Mucosa of descending colon (tissue), 3 donors: Measurements from ENCODE around the gene POU3F2. TPM values are rescaled to one million over a fixed set of nuclear protein-coding genes. Genes with fewer than 3 reads are reported as not detected.

ENCODE experiments used
- ATAC-seq: fragments of 200-7000 bp; cut with Tn5 transposase; one replicate; pipeline ENCODE4 v1.9.1; 2020; ENCODE audit warnings: mild to moderate bottlenecking, moderate library complexity
- DNase-seq, 3 donors: peaks; one replicate each; pipeline ENCODE4 v3.0.0-alpha.2; 2020
- H3K36me3 ChIP-seq: fragments of 200-600 bp; one replicate; pipeline ENCODE4 v1.8.0; 2021; ENCODE audit warnings: low read depth, mild to moderate bottlenecking
- H3K4me1 ChIP-seq: fragments of 200-600 bp; one replicate; pipeline ENCODE4 v1.8.0; 2021; ENCODE audit warnings: low read depth, mild to moderate bottlenecking
- H3K4me3 ChIP-seq: fragments of 200-600 bp; one replicate; pipeline ENCODE4 v1.8.0; 2021; ENCODE audit warnings: mild to moderate bottlenecking
- H3K9me3 ChIP-seq: fragments of 200-600 bp; one replicate; pipeline ENCODE4 v1.8.0; 2021; ENCODE audit warnings: mild to moderate bottlenecking
- intact Hi-C, 2 donors: fragments of 100-400 bp; cut with DNase I in 1 of 2; cut with micrococcal nuclease in 1 of 2; formaldehyde crosslinking; loops; one replicate each; pipeline versions ENCODE4 v1.11.0 to v1.11.1; 2022; cut with DNase I, micrococcal nuclease
- total RNA-seq, 3 donors: library from RNA; stranded (reverse); fragmentation: NEBNext Ultra II Directional in 2 of 3; extraction: Animal tissue kit (Norgen Biotek cat#: 25700) in 2 of 3; gene quantifications; one replicate each; pipeline versions ENCODE4 v1.2.1 to v1.2.4, GENCODE V29; 2021 to 2023
- TF ChIP-seq, protein P1 (sequence below): fragments of 200-600 bp; IDR thresholded peaks from one replicate; pipeline ENCODE4 v1.8.0; 2022; ENCODE audit warnings: antibody characterized with exemption, mild to moderate bottlenecking
- donor health status: DM: no; HTN: no; CAD: no; lungs with moderate emphysema.
- donor health status: DM: no; HTN: no; CAD: no.
- donor health status: DM: no; HTN: yes; CAD: no.

Gene POU3F2
- total RNA-seq, 3 donors from 2014 or later, result not detected

DNA sequence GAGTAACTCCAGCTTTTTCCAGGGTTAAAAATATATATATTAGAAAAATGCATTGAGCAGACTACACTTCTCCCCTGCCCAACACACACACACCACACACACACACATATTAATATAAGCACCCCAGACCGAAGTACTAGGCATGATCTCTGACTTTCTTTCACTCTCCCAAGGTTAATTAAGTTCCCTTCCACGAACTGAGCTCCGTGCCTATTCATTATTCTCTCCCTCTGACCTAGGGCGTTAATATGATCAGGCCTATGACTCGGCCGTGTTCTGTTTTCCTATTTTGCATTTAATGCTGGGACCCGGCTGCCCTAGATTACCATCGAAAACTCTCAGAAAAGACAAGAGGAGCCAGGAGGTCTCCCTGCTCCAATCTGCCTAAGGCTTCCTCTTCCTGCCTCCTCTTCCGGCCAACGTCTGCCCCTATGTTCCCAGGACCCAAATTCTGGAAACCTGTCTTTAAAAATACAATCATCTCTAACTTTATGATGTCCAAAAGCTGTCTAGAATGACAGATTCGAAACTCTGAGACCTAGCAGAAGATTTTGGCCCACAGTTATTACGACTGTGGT is 6.1 kb upstream of the POU3F2 start:
- DNase-seq, result no peak
- H3K36me3 ChIP-seq, result no peaks in the 10 kb centered on the region
- H3K9me3 ChIP-seq, result no peaks in the 10 kb centered on the region
- no peak overlapping the region for H3K4me3 ChIP-seq
- no peak for ATAC-seq
- peaks cover 23% of the 10 kb centered on the region for H3K4me1 ChIP-seq
- intact Hi-C loops, result no loop called here
- TF ChIP-seq, protein P1, sequence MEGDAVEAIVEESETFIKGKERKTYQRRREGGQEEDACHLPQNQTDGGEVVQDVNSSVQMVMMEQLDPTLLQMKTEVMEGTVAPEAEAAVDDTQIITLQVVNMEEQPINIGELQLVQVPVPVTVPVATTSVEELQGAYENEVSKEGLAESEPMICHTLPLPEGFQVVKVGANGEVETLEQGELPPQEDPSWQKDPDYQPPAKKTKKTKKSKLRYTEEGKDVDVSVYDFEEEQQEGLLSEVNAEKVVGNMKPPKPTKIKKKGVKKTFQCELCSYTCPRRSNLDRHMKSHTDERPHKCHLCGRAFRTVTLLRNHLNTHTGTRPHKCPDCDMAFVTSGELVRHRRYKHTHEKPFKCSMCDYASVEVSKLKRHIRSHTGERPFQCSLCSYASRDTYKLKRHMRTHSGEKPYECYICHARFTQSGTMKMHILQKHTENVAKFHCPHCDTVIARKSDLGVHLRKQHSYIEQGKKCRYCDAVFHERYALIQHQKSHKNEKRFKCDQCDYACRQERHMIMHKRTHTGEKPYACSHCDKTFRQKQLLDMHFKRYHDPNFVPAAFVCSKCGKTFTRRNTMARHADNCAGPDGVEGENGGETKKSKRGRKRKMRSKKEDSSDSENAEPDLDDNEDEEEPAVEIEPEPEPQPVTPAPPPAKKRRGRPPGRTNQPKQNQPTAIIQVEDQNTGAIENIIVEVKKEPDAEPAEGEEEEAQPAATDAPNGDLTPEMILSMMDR, result no peak

DNA sequence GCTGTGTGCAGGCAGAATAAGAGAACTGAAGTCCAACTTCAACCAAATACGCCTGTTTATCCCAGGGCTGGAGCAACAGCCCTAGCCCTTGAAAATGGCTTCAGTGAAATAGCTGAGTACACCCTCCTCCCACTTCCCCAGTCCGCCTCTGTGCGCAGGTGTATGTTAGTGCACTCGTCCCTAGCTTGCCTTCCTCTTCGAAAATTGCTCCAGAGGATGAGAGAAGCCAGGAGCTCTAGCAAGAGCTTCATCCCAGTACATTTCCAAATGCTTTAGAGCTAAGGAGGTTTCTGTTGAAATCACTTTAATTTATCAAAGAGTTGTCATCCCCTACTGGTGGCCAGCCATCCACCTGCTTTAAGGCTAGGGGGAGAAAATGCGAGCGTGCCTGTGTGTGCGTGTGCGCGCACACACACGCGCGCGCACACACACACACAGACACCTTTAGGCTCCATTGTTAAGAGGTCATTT is 5.4 kb upstream of the POU3F2 start:
- Histone ChIP-seq H3K4me1 (peaks cover 30% of the 10 kb centered on the region), H3K9me3 (no peaks in the 10 kb centered on the region), H3K4me3 (no peak overlapping the region), H3K36me3 (no peaks in the 10 kb centered on the region)
- intact Hi-C loops, result no loop called here
- ATAC-seq (no peak), DNase-seq (no peak)
- TF ChIP-seq, protein P1, result no peak

DNA sequence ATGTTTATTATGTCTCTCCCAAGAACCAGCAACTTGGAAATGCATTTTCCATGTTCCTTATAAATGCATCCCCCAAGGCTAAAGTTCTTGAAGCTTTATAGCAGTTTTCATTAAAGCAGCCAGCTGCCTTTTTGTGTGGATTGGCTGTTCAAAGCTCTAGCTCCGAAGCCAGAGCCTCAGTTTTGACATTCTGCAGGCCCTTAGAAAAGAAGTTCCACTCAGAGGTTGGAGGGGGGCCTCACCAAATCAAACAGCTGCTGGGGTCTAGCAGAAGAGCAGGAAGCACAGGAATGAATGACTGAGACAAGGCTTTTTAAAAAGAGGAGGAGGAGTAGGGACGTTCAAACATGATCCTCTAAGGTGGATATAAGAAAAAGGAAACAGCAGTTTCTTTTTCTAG is 4.2 kb upstream of the POU3F2 start:
- intact Hi-C loops, result no loop called here
- Histone ChIP-seq H3K9me3 (no peaks in the 10 kb centered on the region), H3K4me1 (peaks cover 38% of the 10 kb centered on the region)

DNA sequence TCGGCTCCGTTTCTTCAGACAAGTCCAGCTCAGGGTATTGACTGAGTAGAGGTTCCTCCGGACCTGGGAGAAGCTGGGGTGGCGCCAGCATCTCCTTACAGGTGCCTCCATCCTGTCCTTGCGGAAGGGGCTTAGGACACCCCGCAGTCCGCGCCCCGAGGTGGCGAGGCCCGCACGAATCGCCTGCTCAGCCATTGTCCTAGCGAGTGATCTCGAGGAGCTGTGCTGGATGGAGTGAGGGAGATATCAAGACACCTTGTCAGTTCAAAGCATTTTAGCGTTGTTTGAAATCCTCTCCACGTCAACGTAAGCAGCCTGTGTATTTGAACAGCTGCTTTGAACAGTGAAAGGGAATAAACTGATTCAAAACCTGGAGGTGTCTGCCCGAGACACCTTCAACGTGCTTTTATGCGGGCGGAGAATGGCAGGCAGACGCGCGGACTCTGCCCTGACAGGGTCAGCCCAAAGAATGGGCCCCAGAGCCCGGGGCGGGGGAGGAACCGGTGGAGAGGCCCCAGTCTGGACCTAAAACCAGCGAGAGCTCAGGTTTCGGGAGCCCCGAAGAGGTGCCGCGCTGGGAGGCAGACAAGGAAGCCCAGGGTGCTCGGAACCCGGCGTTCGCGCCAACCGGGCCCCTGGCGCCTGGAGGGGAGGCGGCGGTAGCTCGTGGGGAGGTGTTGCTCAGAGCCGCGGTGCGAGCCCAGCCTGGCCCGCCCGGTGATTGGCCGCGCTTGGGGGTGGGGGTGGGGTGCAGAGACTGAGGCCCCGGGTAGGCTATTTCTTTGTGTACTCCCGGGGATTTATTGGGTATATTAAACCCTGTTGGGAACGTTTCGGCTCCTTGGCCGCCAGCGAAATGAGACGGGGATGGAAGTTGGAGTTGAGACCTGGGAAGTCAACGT is 3.1 kb upstream of the POU3F2 start:
- intact Hi-C loops, result no loop called here
- ATAC-seq, result no peak
- no peaks in the 10 kb centered on the region for H3K36me3 ChIP-seq
- peaks cover 49% of the 10 kb centered on the region for H3K4me1 ChIP-seq
- H3K4me3 ChIP-seq, result no peak overlapping the region
- TF ChIP-seq, protein P1, result no peak
- no peaks in the 10 kb centered on the region for H3K9me3 ChIP-seq
- no peak for DNase-seq

More for the DNA sequence above, 4.2 kb upstream of the POU3F2 start:
- DNase-seq (no peak), ATAC-seq (no peak)
- no peak overlapping the region for H3K4me3 ChIP-seq
- H3K36me3 ChIP-seq, result no peaks in the 10 kb centered on the region
- TF ChIP-seq, protein P1, result no peak

DNA sequence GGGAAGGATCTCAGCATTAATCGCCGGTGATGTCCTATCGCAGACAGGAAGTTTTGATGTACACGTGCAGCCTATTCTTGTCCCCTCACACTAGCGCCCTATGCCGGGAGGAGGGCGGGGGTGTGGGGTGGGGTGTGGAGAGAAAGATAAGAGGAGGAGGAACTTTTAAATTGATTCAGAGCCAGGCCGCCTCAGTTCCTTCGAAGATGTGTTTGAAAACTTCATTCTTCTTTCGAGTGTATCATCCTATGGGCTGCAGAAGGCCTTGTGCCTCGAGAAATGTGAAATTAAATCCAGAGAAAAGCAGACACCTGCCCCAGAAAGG is 2.5 kb upstream of the POU3F2 start:
- TF ChIP-seq, protein P1, result no peak
- no peak overlapping the region for H3K4me3 ChIP-seq
- peaks cover 50% of the 10 kb centered on the region for H3K4me1 ChIP-seq
- DNase-seq, result no peak
- H3K9me3 ChIP-seq, result no peaks in the 10 kb centered on the region
- no peaks in the 10 kb centered on the region for H3K36me3 ChIP-seq
- no peak for ATAC-seq
- intact Hi-C loops, result no loop called here
